SKM-1 treated with dmso at 0.1 percent for 144 hours (cell line): Measurements from ENCODE around the gene CSAG1.
"Not testable (repeated sequence)": the region's sequence is repeated elsewhere in the genome, so short reads cannot be mapped to it uniquely, and the experiment has no call there.

Experiments used
- DNase-seq: peaks from one replicate; lab custom pipeline; 2025; ENCODE audit not compliant: unreplicated experiment; lab: John Stamatoyannopoulos, UW

The CSAG1 gene, protein sequence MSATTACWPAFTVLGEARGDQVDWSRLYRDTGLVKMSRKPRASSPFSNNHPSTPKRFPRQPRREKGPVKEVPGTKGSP

DNA sequence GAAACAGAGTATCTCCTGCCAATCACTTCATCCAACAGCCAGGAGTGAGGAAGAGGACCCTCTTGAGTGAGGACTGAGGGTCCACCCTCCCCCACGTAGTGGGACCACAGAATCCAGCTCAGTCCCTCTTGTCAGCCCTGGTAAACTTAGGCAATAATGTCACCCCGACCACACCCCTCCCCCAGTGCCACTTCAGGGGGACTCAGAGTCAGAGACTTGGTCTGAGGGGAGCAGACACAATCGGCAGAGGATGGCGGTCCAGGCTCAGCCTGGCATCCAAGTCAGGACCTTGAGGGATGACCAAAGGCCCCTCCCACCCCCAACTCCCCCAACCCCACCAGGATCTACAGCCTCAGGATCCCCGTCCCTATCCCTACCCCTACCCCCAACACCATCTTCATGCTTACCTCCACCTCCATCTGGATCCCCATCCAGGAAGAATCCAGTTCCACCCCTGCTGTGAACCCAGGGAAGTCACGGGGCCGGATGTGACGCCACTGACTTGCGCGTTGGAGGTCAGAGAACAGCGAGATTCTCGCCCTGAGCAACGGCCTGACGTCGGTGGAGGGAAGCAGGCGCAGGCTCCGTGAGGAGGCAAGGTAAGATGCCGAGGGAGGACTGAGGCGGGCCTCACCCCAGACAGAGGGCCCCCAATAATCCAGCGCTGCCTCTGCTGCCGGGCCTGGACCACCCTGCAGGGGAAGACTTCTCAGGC lies at the start of gene CSAG1, which contains the start of gene MAGEA12:
Gene CSAG1 (minus strand): TSS at position 461 of the 715 bp plus-strand sequence. CDS start 1,261 bp downstream, outside the sequence.
Gene MAGEA12 (plus strand): TSS at position 497 of the 715 bp plus-strand sequence. CDS start 2,405 bp downstream, outside the sequence.
- no peak for DNase-seq

DNA sequence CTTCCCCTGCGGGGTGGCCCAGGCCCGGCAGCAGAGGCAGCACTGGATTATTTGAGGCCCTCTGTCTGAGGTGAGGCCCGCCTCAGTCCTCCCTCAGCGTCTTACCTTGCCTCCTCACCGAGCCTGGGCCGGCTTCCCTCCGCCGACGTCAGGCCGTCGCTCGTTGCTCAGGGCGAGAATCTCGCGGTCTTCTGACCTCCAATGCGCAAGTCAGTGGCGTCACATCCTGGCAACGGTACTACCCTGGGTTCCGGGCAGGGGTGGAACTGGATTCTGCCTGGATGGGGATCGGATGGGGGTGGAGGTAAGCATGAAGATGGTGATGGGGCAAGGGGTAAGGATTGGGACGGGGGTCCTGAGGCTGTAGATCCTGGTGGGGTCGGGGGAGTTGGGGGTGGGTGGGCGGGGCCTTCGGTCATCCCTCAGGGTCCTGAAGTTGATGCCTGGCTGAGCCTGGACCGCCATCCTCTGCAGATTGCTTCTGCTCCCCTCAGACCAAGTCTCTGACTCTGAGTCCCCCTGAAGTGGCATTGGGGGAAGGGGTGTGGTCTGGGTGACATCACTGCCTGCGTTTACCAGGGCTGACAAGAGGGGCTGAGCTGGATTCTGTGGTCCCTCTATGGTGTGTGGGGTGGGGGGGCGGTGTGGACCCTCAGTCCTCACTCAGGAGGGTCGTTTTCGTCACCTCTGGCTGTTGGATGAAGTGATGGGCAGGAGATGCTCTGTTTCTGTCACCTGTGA lies 36.2 kb upstream of the CSAG1 start, which contains the start of gene MAGEA6:
Gene MAGEA6 (minus strand): TSS at position 141 of the 741 bp plus-strand sequence. CDS start 2,039 bp downstream, outside the sequence.
- DNase-seq: not testable (repeated sequence)

DNA sequence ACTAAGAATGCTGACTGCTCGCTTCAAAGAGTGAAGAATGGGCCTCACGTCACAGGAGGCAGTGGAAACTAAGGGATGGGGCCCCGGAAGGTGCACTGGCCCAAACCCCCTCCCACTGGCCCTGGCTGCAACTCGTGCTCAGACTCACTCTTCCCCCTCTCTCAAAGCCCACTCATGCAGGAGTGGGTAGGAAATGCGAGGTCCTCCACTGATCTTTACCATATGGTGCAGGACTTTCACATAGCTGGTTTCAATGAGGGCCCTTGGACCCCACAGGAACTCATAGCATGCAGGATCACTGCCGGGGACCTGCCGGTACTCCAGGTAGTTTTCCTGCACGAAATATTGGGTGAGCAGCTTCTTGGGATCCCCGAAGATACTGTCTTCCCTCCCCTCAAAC lies 33.0 kb upstream of the CSAG1 start:
- not testable (repeated sequence) for DNase-seq

DNA sequence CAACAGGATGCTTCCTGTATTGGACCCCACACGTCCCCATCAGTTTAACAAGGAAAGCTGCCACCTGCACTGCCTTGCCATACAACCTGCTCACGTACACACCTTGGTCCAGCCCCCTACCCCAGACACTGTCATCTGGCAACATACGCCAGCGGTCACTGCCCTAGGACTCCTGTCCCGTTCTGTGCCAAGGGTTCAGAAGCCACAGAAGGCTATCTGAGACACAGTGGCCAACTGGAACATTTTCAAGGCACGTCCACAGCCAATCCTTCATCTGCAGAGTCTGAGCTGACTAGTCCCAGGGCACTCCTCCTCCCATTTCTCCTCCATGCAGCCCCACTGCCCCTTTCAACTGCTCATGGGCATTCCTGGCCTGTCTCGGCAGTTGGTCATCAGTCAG lies 28.1 kb upstream of the CSAG1 start:
- DNase-seq: not testable (repeated sequence)

DNA sequence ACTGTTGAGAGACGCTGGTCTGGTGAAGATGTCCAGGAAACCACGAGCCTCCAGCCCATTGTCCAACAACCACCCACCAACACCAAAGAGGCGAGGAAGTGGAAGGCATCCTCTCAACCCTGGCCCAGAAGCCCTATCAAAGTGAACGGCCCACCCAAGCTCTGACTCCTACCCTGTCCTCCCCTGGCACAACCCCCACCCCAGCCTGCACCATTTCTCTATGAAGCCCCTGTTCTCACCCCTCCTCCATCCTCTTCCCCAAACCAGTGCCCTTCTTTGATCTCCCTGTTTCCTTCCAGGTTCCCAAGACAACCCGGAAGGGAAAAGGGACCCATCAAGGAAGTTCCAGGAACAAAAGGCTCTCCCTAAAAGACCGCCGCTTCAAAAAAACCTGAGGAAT lies 26.0 kb upstream of the CSAG1 start:
- DNase-seq: not testable (repeated sequence)

DNA sequence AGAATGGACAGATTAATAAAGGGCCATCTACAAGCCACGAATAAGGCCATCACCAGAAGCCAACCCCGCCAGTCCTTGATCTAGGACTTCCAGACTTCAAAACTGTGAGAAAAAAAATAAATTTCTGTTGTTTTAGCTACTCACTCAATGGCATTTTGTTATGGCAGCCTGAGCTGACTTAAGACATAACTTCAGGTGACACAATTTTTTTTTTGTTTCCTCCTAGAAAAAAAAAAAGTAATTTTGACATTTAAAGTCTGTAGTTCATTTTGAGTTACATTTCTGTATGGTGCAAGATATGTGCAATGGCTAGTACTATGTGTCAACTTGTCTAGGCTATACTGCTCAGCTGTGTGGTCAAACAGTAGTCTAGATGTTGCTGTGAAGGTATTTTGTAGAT lies 25.4 kb upstream of the CSAG1 start, which contains the start of gene CSAG3:
Gene CSAG3 (plus strand): TSS at position 301 of the 400 bp plus-strand sequence.
- not testable (repeated sequence) for DNase-seq

DNA sequence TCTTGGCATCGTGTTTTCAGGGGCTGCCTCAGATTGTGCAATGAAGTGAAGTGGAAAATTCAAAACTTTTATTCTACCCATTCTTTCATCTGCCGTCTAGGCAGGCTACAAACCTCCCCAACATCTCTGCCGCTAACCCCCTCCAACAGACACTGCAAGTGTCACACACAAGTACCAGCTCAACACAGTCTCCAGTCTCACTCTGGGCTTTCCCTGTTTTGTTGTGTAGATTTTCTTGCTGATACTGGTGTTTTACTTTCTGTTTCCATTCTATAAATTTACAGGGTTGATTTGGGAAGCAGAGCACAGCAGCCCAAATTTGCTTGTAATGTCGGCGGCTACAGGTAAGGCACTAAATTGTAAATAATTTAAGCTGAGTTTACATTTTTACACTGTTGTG lies 21.4 kb upstream of the CSAG1 start:
- not testable (repeated sequence) for DNase-seq

DNA sequence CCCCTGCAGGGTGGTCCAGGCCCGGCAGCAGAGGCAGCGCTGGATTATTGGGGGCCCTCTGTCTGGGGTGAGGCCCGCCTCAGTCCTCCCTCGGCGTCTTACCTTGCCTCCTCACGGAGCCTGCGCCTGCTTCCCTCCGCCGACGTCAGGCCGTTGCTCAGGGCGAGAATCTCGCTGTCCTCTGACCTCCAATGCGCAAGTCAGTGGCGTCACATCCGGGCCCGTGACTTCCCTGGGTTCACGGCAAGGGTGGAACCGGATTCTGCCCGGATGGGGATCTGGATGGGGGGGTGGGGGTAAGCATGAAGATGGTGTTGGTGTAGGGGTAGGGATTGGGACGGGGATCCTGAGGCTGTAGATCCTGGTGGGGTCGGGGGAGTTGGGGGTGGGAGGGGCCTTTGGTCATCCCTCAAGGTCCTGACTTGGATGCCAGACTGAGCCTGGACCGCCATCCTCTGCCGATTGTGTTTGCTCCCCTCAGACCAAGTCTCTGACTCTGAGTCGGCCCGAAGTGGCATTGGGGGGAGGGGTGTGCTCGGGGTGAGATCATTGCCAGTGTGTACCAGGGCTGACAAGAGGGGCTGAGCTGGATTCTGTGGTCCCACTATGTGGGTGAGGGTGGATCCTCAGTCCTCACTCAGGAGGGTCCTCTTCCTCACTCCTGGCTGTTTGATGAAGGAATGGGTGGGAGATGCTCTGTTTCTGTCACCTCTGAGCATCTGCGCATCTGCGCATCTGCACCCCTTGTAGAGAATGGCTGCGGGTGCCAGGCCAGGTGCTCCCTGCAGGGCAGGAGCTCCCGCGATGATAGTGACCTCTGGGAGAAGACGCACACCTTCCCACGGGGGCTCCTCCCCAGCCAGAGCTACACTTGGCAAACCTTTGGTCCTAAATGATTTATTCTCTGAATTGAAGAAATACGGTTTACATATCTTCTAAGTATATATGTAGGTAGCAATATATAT lies 20.4 kb upstream of the CSAG1 start, which contains the start of gene MAGEA2:
Gene MAGEA2 (minus strand): TSS at position 157 of the 965 bp plus-strand sequence. CDS start 2,479 bp downstream, outside the sequence.
- DNase-seq: not testable (repeated sequence)

DNA sequence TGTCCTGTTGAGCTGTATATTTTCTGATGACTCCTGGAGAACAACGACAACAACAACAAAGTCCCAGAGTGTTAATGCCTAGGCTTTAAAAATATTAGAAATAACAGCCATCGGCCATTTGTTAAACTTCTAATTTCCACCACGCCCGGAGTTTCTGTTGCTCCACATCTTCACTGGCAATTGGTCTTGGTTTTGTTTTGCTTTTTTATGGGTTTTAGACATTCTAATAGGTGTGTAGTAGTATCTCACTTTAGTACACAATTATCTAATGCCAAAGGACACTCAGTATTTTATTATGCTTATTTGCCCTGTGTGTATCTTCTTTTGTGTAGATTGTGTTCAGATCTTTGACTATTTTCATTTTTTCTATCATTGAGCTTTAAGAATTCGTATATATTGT lies 5.0 kb upstream of the CSAG1 start:
- no peak for DNase-seq

DNA sequence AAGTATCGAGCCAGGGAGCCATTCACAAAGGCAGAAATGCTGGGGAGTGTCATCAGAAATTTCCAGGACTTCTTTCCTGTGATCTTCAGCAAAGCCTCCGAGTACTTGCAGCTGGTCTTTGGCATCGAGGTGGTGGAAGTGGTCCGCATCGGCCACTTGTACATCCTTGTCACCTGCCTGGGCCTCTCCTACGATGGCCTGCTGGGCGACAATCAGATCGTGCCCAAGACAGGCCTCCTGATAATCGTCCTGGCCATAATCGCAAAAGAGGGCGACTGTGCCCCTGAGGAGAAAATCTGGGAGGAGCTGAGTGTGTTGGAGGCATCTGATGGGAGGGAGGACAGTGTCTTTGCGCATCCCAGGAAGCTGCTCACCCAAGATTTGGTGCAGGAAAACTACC lies 3.0 kb upstream of the CSAG1 start:
- DNase-seq: not testable (repeated sequence)

DNA sequence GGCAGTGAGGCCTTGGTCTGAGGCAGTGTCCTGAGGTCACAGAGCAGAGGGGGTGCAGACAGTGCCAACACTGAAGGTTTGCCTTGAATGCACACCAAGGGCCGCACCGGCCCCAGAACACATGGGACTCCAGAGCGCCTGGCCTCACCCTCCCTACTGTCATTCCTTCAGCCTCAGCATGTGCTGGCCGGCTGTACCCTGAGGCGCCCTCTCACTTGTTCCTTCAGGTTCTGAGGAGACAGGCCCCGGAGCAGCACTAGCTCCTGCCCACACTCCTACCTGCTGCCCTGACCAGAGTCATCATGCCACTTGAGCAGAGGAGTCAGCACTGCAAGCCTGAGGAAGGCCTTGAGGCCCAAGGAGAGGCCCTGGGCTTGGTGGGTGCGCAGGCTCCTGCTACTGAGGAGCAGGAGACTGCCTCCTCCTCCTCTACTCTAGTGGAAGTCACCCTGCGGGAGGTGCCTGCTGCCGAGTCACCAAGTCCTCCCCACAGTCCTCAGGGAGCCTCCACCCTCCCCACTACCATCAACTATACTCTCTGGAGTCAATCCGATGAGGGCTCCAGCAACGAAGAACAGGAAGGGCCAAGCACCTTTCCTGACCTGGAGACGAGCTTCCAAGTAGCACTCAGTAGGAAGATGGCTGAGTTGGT lies 2.5 kb upstream of the CSAG1 start:
- no peak for DNase-seq

DNA sequence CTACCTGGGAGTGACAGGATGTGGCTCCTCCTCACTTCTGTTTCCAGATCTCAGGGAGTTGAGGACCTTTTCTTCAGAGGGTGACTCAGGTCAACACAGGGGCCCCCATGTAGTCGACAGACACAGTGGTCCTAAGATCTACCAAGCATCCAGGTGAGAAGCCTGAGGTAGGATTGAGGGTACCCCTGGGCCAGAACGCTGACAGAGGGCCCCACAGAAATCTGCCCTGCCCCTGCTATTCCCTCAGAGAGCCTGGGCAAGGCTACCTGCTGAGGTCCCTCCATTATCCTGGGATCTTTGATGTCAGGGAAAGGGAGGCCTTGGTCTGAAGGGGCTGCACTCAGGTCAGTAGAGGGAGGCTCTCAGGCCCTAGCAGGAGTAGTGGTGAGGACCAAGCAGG lies 1.6 kb upstream of the CSAG1 start:
- no peak for DNase-seq

DNA sequence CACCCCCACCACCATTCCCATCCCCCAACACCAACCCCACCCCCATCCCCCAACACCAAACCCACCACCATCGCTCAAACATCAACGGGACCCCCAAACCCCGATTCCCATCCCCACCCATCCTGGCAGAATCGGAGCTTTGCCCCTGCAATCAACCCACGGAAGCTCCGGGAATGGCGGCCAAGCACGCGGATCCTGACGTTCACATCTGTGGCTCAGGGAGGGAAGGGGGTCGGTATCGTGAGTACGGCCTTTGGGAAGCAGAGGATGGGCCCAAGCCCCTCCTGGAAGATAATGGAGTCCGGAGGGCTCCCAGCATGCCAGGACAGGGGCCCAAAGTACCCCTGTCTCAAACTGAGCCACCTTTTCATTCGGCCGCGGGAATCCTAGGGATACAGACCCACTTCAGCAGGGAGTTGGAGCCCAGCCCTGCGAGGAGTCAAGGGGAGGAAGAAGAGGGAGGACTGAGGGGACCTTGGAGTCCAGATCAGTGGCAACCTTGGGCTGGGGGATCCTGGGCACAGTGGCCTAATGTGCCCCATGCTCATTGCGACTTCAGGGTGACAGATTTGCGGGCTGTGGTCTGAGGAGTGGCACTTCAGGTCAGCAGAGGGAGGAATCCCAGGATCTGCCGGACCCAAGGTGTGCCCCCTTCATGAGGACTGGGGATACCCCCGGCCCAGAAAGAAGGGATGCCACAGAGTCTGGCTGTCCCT lies 780 bp upstream of the CSAG1 start:
- not testable (repeated sequence) for DNase-seq

DNA sequence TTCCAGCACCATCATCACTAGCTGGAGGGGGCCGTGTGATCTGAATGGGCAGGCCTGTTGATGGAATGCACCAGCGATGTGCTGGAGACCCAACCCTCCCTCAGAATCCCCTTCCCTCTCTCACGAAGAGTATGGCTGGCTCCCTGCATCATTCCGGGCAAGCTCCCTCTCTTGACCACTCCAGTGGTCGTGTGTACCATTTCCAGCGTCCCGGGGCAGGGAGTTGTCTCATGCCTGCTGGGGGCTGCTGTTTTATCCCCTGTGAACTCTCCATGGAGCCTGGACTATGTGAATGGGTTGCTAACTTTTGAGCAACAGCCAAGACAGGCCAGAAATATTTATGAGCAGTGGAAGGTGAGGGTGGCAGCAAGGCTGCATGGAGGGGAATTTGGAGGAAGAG lies 8.1 kb downstream of the CSAG1 start:
- DNase-seq: no peak

DNA sequence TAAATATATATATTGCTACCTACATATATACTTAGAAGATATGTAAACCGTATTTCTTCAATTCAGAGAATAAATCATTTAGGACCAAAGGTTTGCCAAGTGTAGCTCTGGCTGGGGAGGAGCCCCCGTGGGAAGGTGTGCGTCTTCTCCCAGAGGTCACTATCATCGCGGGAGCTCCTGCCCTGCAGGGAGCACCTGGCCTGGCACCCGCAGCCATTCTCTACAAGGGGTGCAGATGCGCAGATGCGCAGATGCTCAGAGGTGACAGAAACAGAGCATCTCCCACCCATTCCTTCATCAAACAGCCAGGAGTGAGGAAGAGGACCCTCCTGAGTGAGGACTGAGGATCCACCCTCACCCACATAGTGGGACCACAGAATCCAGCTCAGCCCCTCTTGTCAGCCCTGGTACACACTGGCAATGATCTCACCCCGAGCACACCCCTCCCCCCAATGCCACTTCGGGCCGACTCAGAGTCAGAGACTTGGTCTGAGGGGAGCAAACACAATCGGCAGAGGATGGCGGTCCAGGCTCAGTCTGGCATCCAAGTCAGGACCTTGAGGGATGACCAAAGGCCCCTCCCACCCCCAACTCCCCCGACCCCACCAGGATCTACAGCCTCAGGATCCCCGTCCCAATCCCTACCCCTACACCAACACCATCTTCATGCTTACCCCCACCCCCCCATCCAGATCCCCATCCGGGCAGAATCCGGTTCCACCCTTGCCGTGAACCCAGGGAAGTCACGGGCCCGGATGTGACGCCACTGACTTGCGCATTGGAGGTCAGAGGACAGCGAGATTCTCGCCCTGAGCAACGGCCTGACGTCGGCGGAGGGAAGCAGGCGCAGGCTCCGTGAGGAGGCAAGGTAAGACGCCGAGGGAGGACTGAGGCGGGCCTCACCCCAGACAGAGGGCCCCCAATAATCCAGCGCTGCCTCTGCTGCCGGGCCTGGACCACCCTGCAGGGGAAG lies 19.4 kb downstream of the CSAG1 start, which contains the start of gene MAGEA2B:
Gene MAGEA2B (plus strand): TSS at position 814 of the 973 bp plus-strand sequence. CDS start 2,479 bp downstream, outside the sequence.
- not testable (repeated sequence) for DNase-seq

DNA sequence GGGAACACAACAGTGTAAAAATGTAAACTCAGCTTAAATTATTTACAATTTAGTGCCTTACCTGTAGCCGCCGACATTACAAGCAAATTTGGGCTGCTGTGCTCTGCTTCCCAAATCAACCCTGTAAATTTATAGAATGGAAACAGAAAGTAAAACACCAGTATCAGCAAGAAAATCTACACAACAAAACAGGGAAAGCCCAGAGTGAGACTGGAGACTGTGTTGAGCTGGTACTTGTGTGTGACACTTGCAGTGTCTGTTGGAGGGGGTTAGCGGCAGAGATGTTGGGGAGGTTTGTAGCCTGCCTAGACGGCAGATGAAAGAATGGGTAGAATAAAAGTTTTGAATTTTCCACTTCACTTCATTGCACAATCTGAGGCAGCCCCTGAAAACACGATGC lies 20.3 kb downstream of the CSAG1 start:
- not testable (repeated sequence) for DNase-seq

DNA sequence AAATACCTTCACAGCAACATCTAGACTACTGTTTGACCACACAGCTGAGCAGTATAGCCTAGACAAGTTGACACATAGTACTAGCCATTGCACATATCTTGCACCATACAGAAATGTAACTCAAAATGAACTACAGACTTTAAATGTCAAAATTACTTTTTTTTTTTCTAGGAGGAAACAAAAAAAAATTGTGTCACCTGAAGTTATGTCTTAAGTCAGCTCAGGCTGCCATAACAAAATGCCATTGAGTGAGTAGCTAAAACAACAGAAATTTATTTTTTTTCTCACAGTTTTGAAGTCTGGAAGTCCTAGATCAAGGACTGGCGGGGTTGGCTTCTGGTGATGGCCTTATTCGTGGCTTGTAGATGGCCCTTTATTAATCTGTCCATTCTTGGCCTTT lies 24.3 kb downstream of the CSAG1 start, which contains the start of gene CSAG2:
Gene CSAG2 (minus strand): TSS at position 101 of the 400 bp plus-strand sequence. CDS start 161 bp downstream, outside the sequence.
- not testable (repeated sequence) for DNase-seq

DNA sequence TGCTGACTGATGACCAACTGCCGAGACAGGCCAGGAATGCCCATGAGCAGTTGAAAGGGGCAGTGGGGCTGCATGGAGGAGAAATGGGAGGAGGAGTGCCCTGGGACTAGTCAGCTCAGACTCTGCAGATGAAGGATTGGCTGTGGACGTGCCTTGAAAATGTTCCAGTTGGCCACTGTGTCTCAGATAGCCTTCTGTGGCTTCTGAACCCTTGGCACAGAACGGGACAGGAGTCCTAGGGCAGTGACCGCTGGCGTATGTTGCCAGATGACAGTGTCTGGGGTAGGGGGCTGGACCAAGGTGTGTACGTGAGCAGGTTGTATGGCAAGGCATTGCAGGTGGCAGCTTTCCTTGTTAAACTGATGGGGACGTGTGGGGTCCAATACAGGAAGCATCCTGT lies 27.0 kb downstream of the CSAG1 start:
- not testable (repeated sequence) for DNase-seq
